GM19324 (cell line): ENCODE measurements around the gene CPNE7.
"Not testable (repeated sequence)": the region's sequence is repeated elsewhere in the genome, so short reads cannot be mapped to it uniquely, and the experiment has no call there.

ENCODE experiments used
- ATAC-seq: cut with Tn5 transposase; IDR thresholded peaks from one replicate; pipeline ENCODE4 v1.9.1; 2021; ENCODE audit warnings: mild to moderate bottlenecking, moderate library complexity; ENCODE audit not compliant: unreplicated experiment, low FRiP score

The CPNE7 gene

GRCh38 chr16:89565256-89565505 lies 10.4 kb upstream of the CPNE7 start:
- ATAC-seq: no peak

GRCh38 chr16:89565506-89566372 lies 9.8 kb upstream of the CPNE7 start:
- no peak for ATAC-seq

- no peak for ATAC-seq
Observed at GRCh38 chr16:89567656-89568594, 7.6 kb upstream of the CPNE7 start.

- ATAC-seq: no peak
Observed at GRCh38 chr16:89569506-89570341, 5.8 kb upstream of the CPNE7 start.

GRCh38 chr16:89570342-89570923 lies 5.1 kb upstream of the CPNE7 start:
- no peak for ATAC-seq

GRCh38 chr16:89570983-89571598 lies 4.5 kb upstream of the CPNE7 start:
- ATAC-seq: not testable (repeated sequence)

- no peak for ATAC-seq
Observed at GRCh38 chr16:89571636-89572035, 3.9 kb upstream of the CPNE7 start.

- no peak for ATAC-seq
Observed at GRCh38 chr16:89572073-89572484, 3.5 kb upstream of the CPNE7 start.

GRCh38 chr16:89572485-89573205 lies 2.9 kb upstream of the CPNE7 start:
- ATAC-seq: no peak

GRCh38 chr16:89573826-89574680 lies 1.5 kb upstream of the CPNE7 start:
- no peak for ATAC-seq

- no peak for ATAC-seq
Observed at GRCh38 chr16:89574681-89575246, 794 bp upstream of the CPNE7 start.

- ATAC-seq: no peak
Observed at GRCh38 chr16:89576153-89577054, 846 bp downstream of the CPNE7 start.

GRCh38 chr16:89577055-89577759 lies 1.6 kb downstream of the CPNE7 start:
- no peak for ATAC-seq

- ATAC-seq: no peak
Observed at GRCh38 chr16:89579351-89579750, 3.8 kb downstream of the CPNE7 start.

GRCh38 chr16:89581045-89581695 lies 5.6 kb downstream of the CPNE7 start:
- no peak for ATAC-seq
